ENCODE data around the gene CD82.

DNA sequence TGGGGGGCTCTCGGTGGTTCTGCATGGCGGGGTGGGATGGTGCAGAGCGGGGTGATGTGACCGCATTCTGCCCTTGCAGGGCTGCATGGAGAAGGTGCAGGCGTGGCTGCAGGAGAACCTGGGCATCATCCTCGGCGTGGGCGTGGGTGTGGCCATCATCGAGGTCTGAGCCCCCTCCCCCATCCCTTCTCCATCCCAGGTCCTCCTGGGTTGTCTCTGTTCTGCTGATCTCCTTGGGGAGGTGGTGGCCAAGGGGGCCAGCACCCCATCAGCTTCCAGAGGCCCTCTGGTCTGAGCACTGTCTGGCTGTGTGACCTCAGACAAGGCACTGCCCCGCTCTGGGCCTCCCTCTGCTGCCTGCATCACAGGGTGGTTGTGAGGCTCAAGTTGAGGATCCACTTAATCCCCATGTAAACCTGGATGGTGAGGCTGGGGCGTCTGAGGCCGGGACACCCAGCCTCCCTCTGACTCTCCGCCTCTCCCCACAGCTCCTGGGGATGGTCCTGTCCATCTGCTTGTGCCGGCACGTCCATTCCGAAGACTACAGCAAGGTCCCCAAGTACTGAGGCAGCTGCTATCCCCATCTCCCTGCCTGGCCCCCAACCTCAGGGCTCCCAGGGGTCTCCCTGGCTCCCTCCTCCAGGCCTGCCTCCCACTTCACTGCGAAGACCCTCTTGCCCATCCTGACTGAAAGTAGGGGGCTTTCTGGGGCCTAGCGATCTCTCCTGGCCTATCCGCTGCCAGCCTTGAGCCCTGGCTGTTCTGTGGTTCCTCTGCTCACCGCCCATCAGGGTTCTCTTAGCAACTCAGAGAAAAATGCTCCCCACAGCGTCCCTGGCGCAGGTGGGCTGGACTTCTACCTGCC, 53.3 kb downstream of the CD82 start:
- TF ChIP-seq, protein P1, sequence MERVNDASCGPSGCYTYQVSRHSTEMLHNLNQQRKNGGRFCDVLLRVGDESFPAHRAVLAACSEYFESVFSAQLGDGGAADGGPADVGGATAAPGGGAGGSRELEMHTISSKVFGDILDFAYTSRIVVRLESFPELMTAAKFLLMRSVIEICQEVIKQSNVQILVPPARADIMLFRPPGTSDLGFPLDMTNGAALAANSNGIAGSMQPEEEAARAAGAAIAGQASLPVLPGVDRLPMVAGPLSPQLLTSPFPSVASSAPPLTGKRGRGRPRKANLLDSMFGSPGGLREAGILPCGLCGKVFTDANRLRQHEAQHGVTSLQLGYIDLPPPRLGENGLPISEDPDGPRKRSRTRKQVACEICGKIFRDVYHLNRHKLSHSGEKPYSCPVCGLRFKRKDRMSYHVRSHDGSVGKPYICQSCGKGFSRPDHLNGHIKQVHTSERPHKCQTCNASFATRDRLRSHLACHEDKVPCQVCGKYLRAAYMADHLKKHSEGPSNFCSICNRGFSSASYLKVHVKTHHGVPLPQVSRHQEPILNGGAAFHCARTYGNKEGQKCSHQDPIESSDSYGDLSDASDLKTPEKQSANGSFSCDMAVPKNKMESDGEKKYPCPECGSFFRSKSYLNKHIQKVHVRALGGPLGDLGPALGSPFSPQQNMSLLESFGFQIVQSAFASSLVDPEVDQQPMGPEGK (CRISPR knock-in tag; IDR thresholded peaks at IDR 0.05) = no peak
- TF ChIP-seq RBM39 (IDR thresholded peaks at IDR 0.05; ENCODE audit: low read depth, low read length, poor library complexity, severe bottlenecking) (no peak), GATAD1 (CRISPR knock-in tag; IDR thresholded peaks at IDR 0.05) (no peak), BRCA1 (CRISPR knock-in tag; IDR thresholded peaks at IDR 0.05) (no peak), CBFB (CRISPR knock-in tag; IDR thresholded peaks at IDR 0.05) (no peak), CHCHD3 (CRISPR knock-in tag; IDR thresholded peaks at IDR 0.05) (no peak), ZNF550 (CRISPR knock-in tag; IDR thresholded peaks at IDR 0.05; ENCODE audit: borderline replicate concordance) (no peak), KAT8 (CRISPR knock-in tag; IDR thresholded peaks at IDR 0.05) (no peak), TCF12 (IDR thresholded peaks at IDR 0.05) (no peak), TCF12 (CRISPR knock-in tag; IDR thresholded peaks at IDR 0.05) (no peak)
- TF ChIP-seq, protein P2, sequence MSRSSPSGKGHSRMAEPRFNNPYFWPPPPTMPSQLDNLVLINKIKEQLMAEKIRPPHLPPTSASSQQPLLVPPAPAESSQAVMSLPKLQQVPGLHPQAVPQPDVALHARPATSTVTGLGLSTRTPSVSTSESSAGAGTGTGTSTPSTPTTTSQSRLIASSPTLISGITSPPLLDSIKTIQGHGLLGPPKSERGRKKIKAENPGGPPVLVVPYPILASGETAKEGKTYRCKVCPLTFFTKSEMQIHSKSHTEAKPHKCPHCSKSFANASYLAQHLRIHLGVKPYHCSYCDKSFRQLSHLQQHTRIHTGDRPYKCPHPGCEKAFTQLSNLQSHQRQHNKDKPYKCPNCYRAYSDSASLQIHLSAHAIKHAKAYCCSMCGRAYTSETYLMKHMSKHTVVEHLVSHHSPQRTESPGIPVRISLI (CRISPR knock-in tag; IDR thresholded peaks at IDR 0.05; ENCODE audit: borderline replicate concordance) = no peak
